Measurements from ENCODE around the gene ZNF236.

The ZNF236 gene

GRCh38 chr18:76992226-76993084 lies 170.1 kb downstream of the ZNF236 start:
- DNase-seq = peak; percentile 27

GRCh38 chr18:76993085-76993382 lies 170.7 kb downstream of the ZNF236 start:
- no peak for DNase-seq

DNA sequence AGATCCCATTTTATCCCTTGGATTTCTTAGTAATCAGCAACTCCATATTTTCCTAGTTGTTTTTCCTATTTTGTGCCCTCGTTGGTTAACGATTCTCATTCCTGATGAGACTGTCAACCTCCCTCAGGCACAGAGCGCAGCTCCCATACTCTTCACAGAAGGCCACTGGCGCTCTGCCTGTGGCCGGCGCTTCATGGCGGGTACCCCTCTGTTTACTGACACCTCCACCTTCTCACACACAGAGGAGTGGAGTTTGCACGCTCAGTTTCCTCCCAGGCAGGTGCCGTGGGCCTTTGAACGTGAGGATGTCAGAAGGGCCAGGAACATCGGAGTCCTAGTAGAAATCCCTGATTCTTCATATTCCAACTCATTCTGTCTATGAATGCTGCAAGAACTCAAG lies 171.2 kb downstream of the ZNF236 start:
- DNase-seq = no peak

GRCh38 chr18:76994086-76994654 lies 171.8 kb downstream of the ZNF236 start:
- no peak for DNase-seq

GRCh38 chr18:76995896-76996295 lies 173.5 kb downstream of the ZNF236 start:
- DNase-seq = no peak

GRCh38 chr18:76996429-76996828 lies 174.1 kb downstream of the ZNF236 start:
- DNase-seq = no peak

DNA sequence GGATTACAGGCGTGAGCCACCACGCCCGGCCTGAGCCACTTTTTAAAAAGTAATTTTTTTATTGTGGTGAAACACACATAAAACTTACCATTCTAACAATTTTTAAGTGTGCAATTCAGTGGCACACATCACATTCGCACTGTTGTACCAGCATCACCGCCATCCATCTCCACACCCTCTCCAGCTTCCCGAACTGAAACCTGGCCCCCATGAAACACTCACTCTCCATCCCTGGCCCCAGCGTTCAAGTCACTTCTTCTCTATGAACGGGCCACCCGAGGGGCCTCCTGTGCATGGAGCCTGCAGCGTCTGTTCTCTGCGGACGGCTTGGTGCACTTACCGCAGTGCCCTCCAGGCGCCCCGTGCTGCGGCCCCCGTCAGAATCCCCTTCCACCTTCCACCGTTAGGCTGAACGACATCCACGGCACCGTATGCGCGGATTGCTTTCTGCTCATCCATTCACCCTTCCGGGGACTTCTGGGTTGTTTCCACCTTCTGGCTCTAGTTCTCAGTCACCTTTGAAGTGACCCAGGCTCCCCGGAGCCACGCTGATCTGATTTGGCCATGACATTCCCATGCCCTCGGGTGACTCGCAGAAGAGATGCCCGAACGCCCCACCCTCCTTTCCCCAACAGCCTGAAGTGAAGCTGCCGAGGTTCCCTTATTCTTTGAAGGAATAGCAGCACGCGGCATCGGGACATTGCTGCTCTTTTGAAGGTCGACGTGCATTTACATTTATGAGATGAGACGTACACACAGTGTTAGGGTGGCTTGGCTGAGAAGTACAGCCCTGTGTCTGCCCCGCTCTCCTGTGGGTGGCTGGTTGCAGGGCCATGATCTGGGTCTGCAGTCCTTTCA lies 175.8 kb downstream of the ZNF236 start:
- DNase-seq = no peak

DNA sequence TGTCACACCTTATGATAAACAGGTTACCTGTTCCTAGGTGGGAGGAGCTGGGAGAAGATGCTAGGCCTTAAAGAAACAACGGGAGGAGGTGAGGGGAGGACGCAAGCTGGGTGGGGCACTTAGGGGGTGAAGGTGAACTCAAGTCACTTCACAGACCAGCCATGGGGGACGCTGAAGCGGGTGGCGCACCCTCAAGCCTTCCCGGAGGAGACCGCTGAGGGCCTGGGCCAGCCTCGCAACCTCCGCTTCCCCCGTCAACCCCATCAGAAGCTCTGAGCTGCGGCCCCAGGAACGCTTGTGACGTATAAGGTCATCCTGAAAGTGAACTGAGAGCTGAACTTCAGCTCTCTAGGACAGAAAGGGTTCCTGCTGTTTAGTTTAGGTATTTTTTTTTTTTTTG lies 176.7 kb downstream of the ZNF236 start:
- no peak for DNase-seq

GRCh38 chr18:77000527-77000926 lies 178.2 kb downstream of the ZNF236 start:
- peak; percentile 33 for DNase-seq

DNA sequence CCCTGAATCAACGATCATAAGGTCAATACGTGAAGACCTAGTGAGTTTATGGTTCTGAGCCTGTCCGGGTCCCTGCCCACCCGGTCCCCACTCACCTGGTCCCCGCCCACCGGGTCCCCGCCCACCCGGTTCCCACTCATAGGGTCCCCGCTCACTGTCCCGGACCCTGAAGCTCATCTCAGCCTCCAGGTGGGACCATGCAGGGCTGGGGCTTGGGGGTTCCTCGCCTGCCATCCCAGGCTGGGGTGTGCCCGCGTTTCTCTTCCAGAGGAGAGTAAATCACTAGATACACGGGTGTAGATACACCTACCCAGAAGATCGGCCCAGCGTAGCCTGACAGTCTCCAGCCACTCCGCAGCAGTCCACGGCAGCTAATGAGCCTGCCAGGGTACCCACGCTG lies 178.7 kb downstream of the ZNF236 start:
- no peak for DNase-seq

DNA sequence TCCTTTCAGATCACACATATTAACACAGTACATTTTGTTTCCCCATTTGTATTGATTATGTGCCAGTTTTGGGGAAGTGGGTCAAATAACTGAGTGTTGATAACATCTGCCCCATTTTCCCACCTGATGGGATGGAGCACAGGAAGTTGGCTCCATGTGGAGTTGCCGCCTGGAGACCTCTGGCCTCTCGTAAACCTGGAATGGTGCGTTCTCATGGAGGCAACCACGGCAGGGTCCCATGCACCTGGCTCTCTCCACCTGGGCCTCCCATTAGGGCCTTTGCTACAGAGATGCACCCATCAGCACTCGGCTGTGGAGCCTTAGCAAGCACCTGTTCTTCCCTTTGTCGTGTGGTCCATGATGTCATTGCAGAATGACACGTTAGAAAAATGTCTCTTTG lies 179.6 kb downstream of the ZNF236 start:
- DNase-seq = no peak

- no peak for DNase-seq
Observed at GRCh38 chr18:77002496-77002895, 180.1 kb downstream of the ZNF236 start.

- DNase-seq = no peak
Observed at GRCh38 chr18:77003316-77003715, 181.0 kb downstream of the ZNF236 start.

DNA sequence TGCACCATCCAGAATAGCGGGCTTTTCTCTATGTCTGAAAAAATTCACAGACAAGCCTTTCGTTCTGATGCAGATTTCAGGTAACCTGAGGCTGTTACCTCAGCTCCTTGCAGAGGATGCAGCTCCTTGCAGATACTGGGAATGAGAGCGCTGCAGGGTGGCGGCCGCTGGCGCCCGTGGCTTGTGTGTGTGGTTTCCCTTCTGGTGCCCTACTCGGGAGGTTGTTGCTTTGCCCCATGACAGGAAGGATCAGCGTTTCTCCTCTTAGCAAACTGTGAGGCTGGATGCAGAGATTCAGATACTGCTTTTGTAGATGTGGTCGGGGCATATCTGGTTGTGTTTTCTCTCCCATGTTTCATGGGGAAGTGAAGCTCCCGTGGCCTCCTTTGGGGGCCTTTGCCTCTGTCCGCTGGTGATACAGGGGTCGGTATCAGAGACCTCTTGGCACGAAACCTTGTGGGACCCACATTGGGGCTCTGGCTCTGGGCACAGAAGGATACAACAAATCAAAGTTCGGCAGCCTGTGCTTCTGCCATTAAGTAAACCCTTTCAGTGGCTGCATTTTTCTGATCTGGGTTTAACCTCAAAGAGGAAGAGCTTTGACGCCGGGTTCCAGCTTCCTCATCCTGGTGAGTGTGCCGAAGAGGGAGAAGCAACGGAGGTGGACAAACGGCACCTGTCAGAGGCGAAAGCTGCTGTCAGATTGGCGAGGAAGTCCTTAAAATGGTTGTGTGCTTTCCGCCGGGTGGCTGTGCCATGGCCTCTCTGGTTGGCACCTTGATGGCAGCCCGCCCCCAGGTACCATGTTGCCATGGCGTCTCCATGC lies 182.4 kb downstream of the ZNF236 start:
- DNase-seq = no peak

- DNase-seq = no peak
Observed at GRCh38 chr18:77005651-77006195, 183.4 kb downstream of the ZNF236 start.

- no peak for DNase-seq
Observed at GRCh38 chr18:77006305-77007175, 184.2 kb downstream of the ZNF236 start.

DNA sequence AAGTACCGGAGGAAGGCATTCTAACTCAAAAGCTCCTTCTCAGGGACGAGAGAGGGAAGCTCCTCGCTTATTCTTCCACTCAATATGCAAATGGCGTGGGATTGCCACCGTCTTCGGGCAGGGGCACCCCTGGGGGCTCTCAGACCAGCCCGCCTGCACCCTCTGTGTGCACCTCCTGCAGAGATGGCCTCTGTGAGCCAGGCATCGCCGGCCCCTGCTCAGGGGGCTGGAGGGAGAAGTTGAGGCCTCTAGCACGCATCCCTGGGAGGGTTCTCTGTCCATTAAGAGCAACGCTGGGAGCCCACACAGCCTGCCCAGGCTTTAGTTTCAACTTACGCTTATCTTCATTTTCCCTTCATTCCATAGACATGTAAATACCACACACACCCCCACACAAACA lies 184.9 kb downstream of the ZNF236 start:
- no peak for DNase-seq

DNA sequence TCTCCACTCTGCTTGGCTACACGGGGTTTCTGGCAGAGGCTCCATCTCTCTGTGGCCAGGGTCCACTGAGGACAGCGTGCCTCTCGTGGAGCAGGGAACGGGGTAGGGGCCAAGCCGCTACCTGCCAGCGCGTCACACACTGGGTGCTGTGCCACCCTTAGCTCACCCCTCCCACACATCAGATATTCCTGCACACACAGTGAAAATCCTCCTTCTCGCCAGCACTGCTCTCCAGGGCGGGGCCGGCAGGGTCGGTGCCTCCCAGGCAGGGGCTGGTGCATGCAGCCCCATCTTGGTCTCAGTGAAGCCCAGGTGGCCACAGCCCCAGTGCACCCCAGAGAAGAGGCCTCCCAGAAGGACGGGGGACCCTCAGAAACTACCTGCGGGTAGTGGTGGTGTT lies 185.6 kb downstream of the ZNF236 start:
- no peak for DNase-seq

DNA sequence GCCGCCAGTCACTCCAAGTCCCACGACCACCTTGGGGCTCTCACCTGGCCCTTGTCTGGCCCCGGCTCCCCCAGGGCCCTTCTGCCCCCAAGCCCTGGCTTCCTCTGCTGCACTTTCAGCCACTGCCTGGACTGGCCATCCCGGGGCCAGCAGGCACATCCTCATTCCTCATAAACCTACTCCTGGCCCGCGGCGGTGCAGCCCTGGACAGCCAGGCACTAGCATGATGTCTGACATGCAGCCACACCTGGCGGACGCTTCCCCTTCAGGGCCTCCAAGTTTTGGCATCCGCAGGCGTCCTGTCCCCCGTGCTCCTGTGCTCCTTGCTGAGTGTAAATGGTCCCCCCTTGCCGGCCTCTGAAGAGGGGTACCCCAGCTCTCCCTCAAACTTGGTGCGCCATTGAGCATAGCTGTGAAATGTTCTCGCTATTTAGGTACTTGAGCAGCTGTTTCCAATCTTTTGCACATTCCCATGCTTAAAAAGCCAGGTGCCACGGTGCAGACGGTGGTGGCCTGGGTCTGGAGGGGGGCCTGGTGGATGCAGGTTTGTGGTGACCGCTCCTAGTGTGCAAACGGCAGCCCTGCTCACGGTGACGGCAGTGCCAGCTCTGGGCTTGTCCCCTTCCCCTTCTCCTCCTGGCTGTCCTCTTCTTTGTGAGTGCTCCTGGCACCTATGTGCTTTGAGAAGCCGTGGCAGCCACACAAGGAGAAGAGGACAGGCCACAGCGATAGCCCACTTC lies 186.4 kb downstream of the ZNF236 start:
- DNase-seq = no peak

- DNase-seq = no peak
Observed at GRCh38 chr18:77009675-77010074, 187.3 kb downstream of the ZNF236 start.

GRCh38 chr18:77012120-77012519 lies 189.8 kb downstream of the ZNF236 start:
- DNase-seq = no peak

Data from NCI-H82 (cell line).